ENCODE results near the gene GORASP1.

DNA sequence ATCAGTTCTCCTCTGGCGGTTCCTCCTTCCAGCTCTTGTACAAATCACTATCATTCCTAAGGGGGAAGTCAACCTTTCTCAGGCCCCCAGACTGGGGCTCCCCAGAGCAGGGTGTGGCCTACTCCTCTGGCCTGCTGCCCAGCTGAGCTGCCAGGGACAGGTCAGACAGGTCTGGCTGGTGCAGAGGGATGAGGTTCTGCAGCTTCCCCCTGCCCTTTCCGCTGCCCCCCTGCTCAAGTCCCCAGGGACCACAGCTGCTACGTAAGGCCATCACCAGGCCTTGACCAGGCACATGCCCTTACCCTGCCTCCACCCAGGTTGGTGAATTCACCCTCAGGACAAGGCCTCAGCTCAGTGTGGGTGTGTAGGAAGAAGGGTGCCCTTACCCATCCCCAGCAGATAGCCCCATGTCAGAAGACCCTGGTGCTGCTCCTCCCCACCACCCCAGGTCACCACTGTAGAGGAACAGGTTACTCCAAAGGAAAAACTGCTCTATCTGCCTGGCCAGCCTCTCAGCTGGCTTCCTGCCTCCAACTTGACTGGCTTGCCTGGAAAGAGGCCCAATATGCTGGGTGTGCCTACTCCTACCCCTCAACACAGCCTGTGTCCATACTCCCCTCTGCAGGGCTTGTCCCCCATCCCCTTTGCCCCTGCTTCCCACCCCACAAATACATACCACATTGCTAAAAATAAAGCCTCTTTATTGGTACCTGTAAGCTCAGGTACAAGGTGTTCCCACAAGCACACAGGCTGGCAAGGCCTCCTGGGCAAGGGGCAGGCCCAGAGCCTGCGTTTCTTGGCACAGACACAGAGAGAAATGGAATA, 34.0 kb upstream of the GORASP1 start:
- TF ChIP-seq, protein P1, sequence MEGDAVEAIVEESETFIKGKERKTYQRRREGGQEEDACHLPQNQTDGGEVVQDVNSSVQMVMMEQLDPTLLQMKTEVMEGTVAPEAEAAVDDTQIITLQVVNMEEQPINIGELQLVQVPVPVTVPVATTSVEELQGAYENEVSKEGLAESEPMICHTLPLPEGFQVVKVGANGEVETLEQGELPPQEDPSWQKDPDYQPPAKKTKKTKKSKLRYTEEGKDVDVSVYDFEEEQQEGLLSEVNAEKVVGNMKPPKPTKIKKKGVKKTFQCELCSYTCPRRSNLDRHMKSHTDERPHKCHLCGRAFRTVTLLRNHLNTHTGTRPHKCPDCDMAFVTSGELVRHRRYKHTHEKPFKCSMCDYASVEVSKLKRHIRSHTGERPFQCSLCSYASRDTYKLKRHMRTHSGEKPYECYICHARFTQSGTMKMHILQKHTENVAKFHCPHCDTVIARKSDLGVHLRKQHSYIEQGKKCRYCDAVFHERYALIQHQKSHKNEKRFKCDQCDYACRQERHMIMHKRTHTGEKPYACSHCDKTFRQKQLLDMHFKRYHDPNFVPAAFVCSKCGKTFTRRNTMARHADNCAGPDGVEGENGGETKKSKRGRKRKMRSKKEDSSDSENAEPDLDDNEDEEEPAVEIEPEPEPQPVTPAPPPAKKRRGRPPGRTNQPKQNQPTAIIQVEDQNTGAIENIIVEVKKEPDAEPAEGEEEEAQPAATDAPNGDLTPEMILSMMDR (IDR thresholded peaks at IDR 0.05) = no peak
- TF ChIP-seq, protein P2, sequence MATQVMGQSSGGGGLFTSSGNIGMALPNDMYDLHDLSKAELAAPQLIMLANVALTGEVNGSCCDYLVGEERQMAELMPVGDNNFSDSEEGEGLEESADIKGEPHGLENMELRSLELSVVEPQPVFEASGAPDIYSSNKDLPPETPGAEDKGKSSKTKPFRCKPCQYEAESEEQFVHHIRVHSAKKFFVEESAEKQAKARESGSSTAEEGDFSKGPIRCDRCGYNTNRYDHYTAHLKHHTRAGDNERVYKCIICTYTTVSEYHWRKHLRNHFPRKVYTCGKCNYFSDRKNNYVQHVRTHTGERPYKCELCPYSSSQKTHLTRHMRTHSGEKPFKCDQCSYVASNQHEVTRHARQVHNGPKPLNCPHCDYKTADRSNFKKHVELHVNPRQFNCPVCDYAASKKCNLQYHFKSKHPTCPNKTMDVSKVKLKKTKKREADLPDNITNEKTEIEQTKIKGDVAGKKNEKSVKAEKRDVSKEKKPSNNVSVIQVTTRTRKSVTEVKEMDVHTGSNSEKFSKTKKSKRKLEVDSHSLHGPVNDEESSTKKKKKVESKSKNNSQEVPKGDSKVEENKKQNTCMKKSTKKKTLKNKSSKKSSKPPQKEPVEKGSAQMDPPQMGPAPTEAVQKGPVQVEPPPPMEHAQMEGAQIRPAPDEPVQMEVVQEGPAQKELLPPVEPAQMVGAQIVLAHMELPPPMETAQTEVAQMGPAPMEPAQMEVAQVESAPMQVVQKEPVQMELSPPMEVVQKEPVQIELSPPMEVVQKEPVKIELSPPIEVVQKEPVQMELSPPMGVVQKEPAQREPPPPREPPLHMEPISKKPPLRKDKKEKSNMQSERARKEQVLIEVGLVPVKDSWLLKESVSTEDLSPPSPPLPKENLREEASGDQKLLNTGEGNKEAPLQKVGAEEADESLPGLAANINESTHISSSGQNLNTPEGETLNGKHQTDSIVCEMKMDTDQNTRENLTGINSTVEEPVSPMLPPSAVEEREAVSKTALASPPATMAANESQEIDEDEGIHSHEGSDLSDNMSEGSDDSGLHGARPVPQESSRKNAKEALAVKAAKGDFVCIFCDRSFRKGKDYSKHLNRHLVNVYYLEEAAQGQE (IDR thresholded peaks at IDR 0.05; ENCODE audit: insufficient read depth in 1 of 2, low read depth in 2 of 2, low read length in 1 of 2) = no peak
- no peak for TF ChIP-seq POLR2AphosphoS5 (IDR thresholded peaks at IDR 0.05; ENCODE audit: low read depth, low read length)
